GM12878 (cell line): ENCODE results near the gene TRPT1. TPM values are rescaled to one million over a fixed set of nuclear protein-coding genes. Genes with fewer than 3 reads are reported as not detected.

Source experiments
- ATAC-seq: fragments of 200-7000 bp; cut with Tn5 transposase; 3 replicates; pipeline ENCODE4 v1.9.1; 2020; ENCODE audit warnings: mild to moderate bottlenecking, moderate library complexity
- BruUV-seq: library from RNA; stranded (reverse); fragments of 400-500 nt; replicated peaks from 2 replicates; lab custom pipeline; 2021; lab: Mats Ljungman, UMichigan
- CTCF ChIA-PET: fragments of 300-600 bp; sonication (Branson Sonifier 250); formaldehyde crosslinking; extraction: SDS; loops from one replicate; lab custom pipeline; 2021; ENCODE audit warnings: inconsistent platforms; lab: Yijun Ruan, JAX
- POLR2A ChIA-PET: fragments of 350-600 bp; formaldehyde crosslinking; extraction: SDS; loops from one replicate; lab custom pipeline; 2021; ENCODE audit warnings: inconsistent platforms; lab: Charles Lee
- RAD21 ChIA-PET: fragments of 300-600 bp; sonication (Branson Sonifier 250); formaldehyde crosslinking; loops from one replicate; lab custom pipeline; 2023; ENCODE audit warnings: antibody characterized with exemption; ENCODE audit not compliant: unreplicated experiment; lab: Charles Lee
- SMC1A ChIA-PET: fragments of 300-600 bp; sonication (Branson Sonifier 250); formaldehyde crosslinking; loops from one replicate; lab custom pipeline; 2023; ENCODE audit not compliant: unreplicated experiment, uncharacterized antibody; lab: Charles Lee
- DNase-seq: peaks from one replicate; pipeline ENCODE4 v3.0.0-alpha.2; 2011; ENCODE audit warnings: low read depth, low spot score
- FAIRE-seq: peaks from 3 replicates; lab custom pipeline; 2011; peaks lifted over from hg19 to GRCh38; lab: Jason Lieb, UNC
- H2AFZ ChIP-seq: 2 replicates; pipeline ENCODE4 v1.6.0; 2011; ENCODE audit warnings: low read depth, low read length, control low read depth; ENCODE audit not compliant: control insufficient read depth
- H3K27ac ChIP-seq: 2 replicates; pipeline ENCODE4 v1.5.1; 2011; ENCODE audit warnings: control low read depth; ENCODE audit not compliant: control insufficient read depth, insufficient read depth
- H3K27me3 ChIP-seq, 2 experiments: replicated peaks in 1 of 2; 2 replicates each; pipeline versions ENCODE4 v1.6.0 to v1.6.1; 2011; ENCODE audit warnings: low read length in 1 of 2; ENCODE audit not compliant: control insufficient read depth in 2 of 2, insufficient read depth in 2 of 2
- H3K36me3 ChIP-seq, 2 experiments: 2 replicates each; pipeline ENCODE4 v1.5.1; 2011; ENCODE audit warnings: low read length in 1 of 2; ENCODE audit not compliant: control insufficient read depth in 2 of 2, insufficient read depth in 2 of 2
- H3K4me1 ChIP-seq: 2 replicates; pipeline ENCODE4 v1.6.1; 2011; ENCODE audit warnings: mild to moderate bottlenecking, low read length, moderate library complexity, mixed read lengths; ENCODE audit not compliant: control insufficient read depth, insufficient read depth
- H3K4me2 ChIP-seq: 2 replicates; pipeline ENCODE4 v1.6.0; 2011; ENCODE audit warnings: control low read depth; ENCODE audit not compliant: control insufficient read depth, insufficient read depth
- H3K4me3 ChIP-seq: fragments of 200-600 bp; sonication (generic); 2 replicates; pipeline ENCODE4 v1.5.1; 2016
- H3K79me2 ChIP-seq: 2 replicates; pipeline ENCODE4 v1.6.0; 2011; ENCODE audit warnings: low read length; ENCODE audit not compliant: control insufficient read depth, insufficient read depth
- H3K9ac ChIP-seq: 2 replicates; pipeline ENCODE4 v1.8.0; 2011; ENCODE audit warnings: low read length, control low read depth, mixed read lengths; ENCODE audit not compliant: control insufficient read depth, insufficient read depth
- H3K9me3 ChIP-seq: replicated peaks from 3 replicates; pipeline ENCODE4 v1.5.1; 2011; ENCODE audit warnings: mild to moderate bottlenecking, low read length; ENCODE audit not compliant: control insufficient read depth, insufficient read depth
- H4K20me1 ChIP-seq: 2 replicates; pipeline ENCODE4 v1.6.0; 2011; ENCODE audit not compliant: control insufficient read depth, insufficient read depth
- BACH1 ChIP-seq: fragments of 450-650 bp; IDR thresholded peaks from 2 replicates; pipeline ENCODE4 v1.6.1; 2017; ENCODE audit warnings: mild to moderate bottlenecking, borderline replicate concordance
- FOS ChIP-seq: IDR thresholded peaks from 3 replicates; pipeline ENCODE4 v1.6.1; 2011; ENCODE audit warnings: borderline replicate concordance; ENCODE audit not compliant: insufficient read length; ENCODE audit errors: extremely low read depth
- MXI1 ChIP-seq: fragments of 150-350 bp; IDR thresholded peaks from 2 replicates; pipeline ENCODE4 v1.6.1; 2011; ENCODE audit warnings: low read depth, mild to moderate bottlenecking, inconsistent platforms, low read length, improper control_type of control experiment
- NBN ChIP-seq: fragments of 450-650 bp; IDR thresholded peaks from 2 replicates; pipeline ENCODE4 v1.6.1; 2016
- WGBS: methylation state at CpG from one replicate; pipeline ENCODE4 v1.1.6; 2016; ENCODE audit warnings: low lambda C conversion rate; ENCODE audit not compliant: insufficient replicate concordance, insufficient coverage; ENCODE audit errors: missing lambda C conversion rate; 5-methylcytosine and 5-hydroxymethylcytosine counted together
- in situ Hi-C: fragments of 300-500 bp; cut with MboI; formaldehyde crosslinking; loops from 9 replicates; pipeline ENCODE4 v1.14.3; 2018; ENCODE audit warnings: mixed read lengths
- intact Hi-C: fragments of 100-400 bp; cut with micrococcal nuclease; formaldehyde crosslinking; loops from one replicate; pipeline ENCODE4 v1.14.2; 2022; ENCODE audit not compliant: unreplicated experiment
- polyA plus RNA-seq, 11 experiments: library from polyadenylated mRNA; depleted of rRNA in 4 of 11; unstranded in 6 of 11; stranded (reverse) in 5 of 11; fragments of >200 nt; fragmentation: Nextera tagmentation in 4 of 11; fragmentation: Illumina TruSeq in 1 of 11; extraction: Ambion mirVana in 4 of 11; extraction: Trizol in 1 of 11; gene quantifications; 1 replicate in 1 of 11; 2 replicates in 10 of 11; pipeline versions ENCODE4 v1.2.1 to v1.2.3, GENCODE V29; 2011 to 2016; ENCODE audit warnings: inconsistent platforms in 2 of 11, missing spikeins in 2 of 11, low read depth in 1 of 11
- total RNA-seq, 4 experiments: library from RNA; depleted of rRNA in 3 of 4; stranded (reverse); fragments of >200 nt in 3 of 4; fragmentation: Illumina TruSeq in 1 of 4; extraction: Trizol in 1 of 4; gene quantifications; 2 replicates each; pipeline versions ENCODE4 v1.2.1 to v1.2.3, GENCODE V29; 2013 to 2021
- TF ChIP-seq, protein P1 (sequence below): fragments of 450-650 bp; IDR thresholded peaks from 2 replicates; pipeline ENCODE4 v1.6.1; 2017; ENCODE audit warnings: mild to moderate bottlenecking
- TF ChIP-seq, protein P2 (sequence below): IDR thresholded peaks from 2 replicates; pipeline ENCODE4 v1.6.1; 2012; ENCODE audit warnings: mild to moderate bottlenecking, low read depth, low read length

The TRPT1 gene
- total and polyA plus RNA-seq, 10 of the 15 experiments (the other 5 are each of a cell fraction or from before 2014, with no cell fraction given), result 7.1 to 63.0 (median 31.4) TPM

DNA sequence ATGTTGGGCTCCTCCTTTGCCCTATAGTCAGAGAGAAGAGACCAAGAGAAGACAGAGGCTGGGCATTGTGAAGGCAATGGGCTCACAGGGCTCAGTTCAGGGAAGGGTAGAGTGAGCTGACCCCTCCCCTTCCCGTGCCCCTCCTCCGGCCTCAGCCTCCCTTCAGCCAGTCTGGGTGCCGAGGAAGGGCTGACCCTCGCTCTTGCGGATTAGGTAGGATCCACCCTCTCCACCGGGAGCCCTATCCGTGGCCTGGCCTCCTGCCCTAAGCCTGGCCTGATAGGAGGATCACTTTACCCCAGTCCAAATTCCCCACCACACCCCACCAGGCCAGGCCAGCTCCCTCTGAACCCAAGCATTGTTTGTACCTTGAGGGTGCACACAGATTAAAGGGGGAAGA, 22.6 kb upstream of the TRPT1 start:
- ChIA-PET SMC1A (interaction anchor here (0.6 to 1.1 kb wide), 2 partner anchors 43 to 44 kb away, joined by 3 read pairs; no protein-coding TSS in a partner anchor), POLR2A (no interaction called here), RAD21 (interaction anchor here (1.9 to 8.6 kb wide), 2 partner anchors 43 to 52 kb away, joined by 7 to 104 read pairs; partner anchors contain the start of genes CATSPERZ and FERMT3), CTCF (interaction anchor here (0.8 to 4.8 kb wide), 2 partner anchors 43 to 107 kb away, joined by 3 to 64 read pairs; partner anchors contain the start of gene FERMT3)
- no TSS peak for BruUV-seq
- no peak overlapping the region for H3K9ac ChIP-seq
- H3K27ac ChIP-seq, result no peak overlapping the region
- peaks cover 21% of the 10 kb centered on the region for H3K79me2 ChIP-seq
- ATAC-seq, result no peak
- TF ChIP-seq, protein P1, sequence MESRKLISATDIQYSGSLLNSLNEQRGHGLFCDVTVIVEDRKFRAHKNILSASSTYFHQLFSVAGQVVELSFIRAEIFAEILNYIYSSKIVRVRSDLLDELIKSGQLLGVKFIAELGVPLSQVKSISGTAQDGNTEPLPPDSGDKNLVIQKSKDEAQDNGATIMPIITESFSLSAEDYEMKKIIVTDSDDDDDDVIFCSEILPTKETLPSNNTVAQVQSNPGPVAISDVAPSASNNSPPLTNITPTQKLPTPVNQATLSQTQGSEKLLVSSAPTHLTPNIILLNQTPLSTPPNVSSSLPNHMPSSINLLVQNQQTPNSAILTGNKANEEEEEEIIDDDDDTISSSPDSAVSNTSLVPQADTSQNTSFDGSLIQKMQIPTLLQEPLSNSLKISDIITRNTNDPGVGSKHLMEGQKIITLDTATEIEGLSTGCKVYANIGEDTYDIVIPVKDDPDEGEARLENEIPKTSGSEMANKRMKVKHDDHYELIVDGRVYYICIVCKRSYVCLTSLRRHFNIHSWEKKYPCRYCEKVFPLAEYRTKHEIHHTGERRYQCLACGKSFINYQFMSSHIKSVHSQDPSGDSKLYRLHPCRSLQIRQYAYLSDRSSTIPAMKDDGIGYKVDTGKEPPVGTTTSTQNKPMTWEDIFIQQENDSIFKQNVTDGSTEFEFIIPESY, result no peak
- TF ChIP-seq, protein P2, sequence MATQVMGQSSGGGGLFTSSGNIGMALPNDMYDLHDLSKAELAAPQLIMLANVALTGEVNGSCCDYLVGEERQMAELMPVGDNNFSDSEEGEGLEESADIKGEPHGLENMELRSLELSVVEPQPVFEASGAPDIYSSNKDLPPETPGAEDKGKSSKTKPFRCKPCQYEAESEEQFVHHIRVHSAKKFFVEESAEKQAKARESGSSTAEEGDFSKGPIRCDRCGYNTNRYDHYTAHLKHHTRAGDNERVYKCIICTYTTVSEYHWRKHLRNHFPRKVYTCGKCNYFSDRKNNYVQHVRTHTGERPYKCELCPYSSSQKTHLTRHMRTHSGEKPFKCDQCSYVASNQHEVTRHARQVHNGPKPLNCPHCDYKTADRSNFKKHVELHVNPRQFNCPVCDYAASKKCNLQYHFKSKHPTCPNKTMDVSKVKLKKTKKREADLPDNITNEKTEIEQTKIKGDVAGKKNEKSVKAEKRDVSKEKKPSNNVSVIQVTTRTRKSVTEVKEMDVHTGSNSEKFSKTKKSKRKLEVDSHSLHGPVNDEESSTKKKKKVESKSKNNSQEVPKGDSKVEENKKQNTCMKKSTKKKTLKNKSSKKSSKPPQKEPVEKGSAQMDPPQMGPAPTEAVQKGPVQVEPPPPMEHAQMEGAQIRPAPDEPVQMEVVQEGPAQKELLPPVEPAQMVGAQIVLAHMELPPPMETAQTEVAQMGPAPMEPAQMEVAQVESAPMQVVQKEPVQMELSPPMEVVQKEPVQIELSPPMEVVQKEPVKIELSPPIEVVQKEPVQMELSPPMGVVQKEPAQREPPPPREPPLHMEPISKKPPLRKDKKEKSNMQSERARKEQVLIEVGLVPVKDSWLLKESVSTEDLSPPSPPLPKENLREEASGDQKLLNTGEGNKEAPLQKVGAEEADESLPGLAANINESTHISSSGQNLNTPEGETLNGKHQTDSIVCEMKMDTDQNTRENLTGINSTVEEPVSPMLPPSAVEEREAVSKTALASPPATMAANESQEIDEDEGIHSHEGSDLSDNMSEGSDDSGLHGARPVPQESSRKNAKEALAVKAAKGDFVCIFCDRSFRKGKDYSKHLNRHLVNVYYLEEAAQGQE, result no peak
- TF ChIP-seq NBN (no peak), MXI1 (no peak), FOS (no peak), BACH1 (no peak)
- H2AFZ ChIP-seq, result no peak overlapping the region
- H3K4me1 ChIP-seq, result peaks cover 10% of the 10 kb centered on the region
- FAIRE-seq, result no peak
- in situ Hi-C loops, result loop anchor here (25.0 kb wide), 1 partner anchor 1614 kb away; the partner anchor contains the start of genes CFL1, EFEMP2 and MUS81
- DNase-seq, result no peak
- no peak overlapping the region for H3K4me3 ChIP-seq
- no peaks in the 10 kb centered on the region for H4K20me1 ChIP-seq
- intact Hi-C loops, result no loop called here
- 71% methylated on average over 7 of the region's 7 CpGs for WGBS
- H3K27me3 ChIP-seq, result no peaks in the 10 kb centered on the region
- H3K4me2 ChIP-seq, result no peak overlapping the region
- H3K9me3 ChIP-seq, result no peaks in the 10 kb centered on the region
- peaks cover 0 to 6% of the 10 kb centered on the region in 2 experiments; a peak in 2 of 4 replicates for H3K36me3 ChIP-seq
